DMS79 (cell line): Measurements from ENCODE around the gene SPATA13.
"Not testable (repeated sequence)": the region's sequence is repeated elsewhere in the genome, so short reads cannot be mapped to it uniquely, and the experiment has no call there.

Source experiments
- DNase-seq: peaks from one replicate; lab custom pipeline; 2025; lab: John Stamatoyannopoulos, UW

Gene SPATA13

GRCh38 chr13:24280720-24281119, 120.2 kb downstream of the SPATA13 start:
- no peak for DNase-seq

GRCh38 chr13:24281188-24282008, 120.9 kb downstream of the SPATA13 start:
- DNase-seq = no peak

- DNase-seq = no peak
Observed at GRCh38 chr13:24282256-24282655, 121.7 kb downstream of the SPATA13 start.

GRCh38 chr13:24284889-24285565, 124.5 kb downstream of the SPATA13 start:
- DNase-seq = no peak

GRCh38 chr13:24286624-24287023, 126.1 kb downstream of the SPATA13 start:
- DNase-seq = no peak

GRCh38 chr13:24287748-24288287, 127.3 kb downstream of the SPATA13 start:
- DNase-seq = no peak

- no peak for DNase-seq
Observed at GRCh38 chr13:24288870-24289269, 128.3 kb downstream of the SPATA13 start.

GRCh38 chr13:24290280-24290932, 129.9 kb downstream of the SPATA13 start:
- DNase-seq = no peak

GRCh38 chr13:24292481-24292880, 132.0 kb downstream of the SPATA13 start:
- DNase-seq = no peak

GRCh38 chr13:24293746-24294145, 133.2 kb downstream of the SPATA13 start:
- DNase-seq = no peak

- DNase-seq = no peak
Observed at GRCh38 chr13:24299488-24300114, 139.1 kb downstream of the SPATA13 start.

GRCh38 chr13:24301434-24301833, 140.9 kb downstream of the SPATA13 start:
- no peak for DNase-seq

GRCh38 chr13:24301911-24302310, 141.4 kb downstream of the SPATA13 start:
- no peak for DNase-seq

GRCh38 chr13:24304620-24305019, 144.1 kb downstream of the SPATA13 start:
- no peak for DNase-seq

GRCh38 chr13:24306632-24307031, 146.1 kb downstream of the SPATA13 start:
- no peak for DNase-seq

- DNase-seq = peak; percentile 1
Observed at GRCh38 chr13:24307211-24308067, 146.9 kb downstream of the SPATA13 start.

- DNase-seq = no peak
Observed at GRCh38 chr13:24308068-24308445, 147.5 kb downstream of the SPATA13 start.

GRCh38 chr13:24308488-24309020, 148.0 kb downstream of the SPATA13 start:
- no peak for DNase-seq

- DNase-seq = not testable (repeated sequence)
Observed at GRCh38 chr13:24309300-24309699, 148.8 kb downstream of the SPATA13 start, which contains the start of gene C1QTNF9. Gene C1QTNF9, plus strand, starts transcription at chr13:24309580. Its CDS starts 6,424 bp downstream, at chr13:24316004.

GRCh38 chr13:24313439-24313838, 152.9 kb downstream of the SPATA13 start:
- DNase-seq = no peak

GRCh38 chr13:24317835-24318234, 157.3 kb downstream of the SPATA13 start:
- DNase-seq = not testable (repeated sequence)
